Heart left ventricle (tissue), 16 donors: Measurements from ENCODE around the gene TMEM214. TPM values are rescaled to one million over a fixed set of nuclear protein-coding genes. Genes with fewer than 3 reads are reported as not detected.

Experiments used
- ATAC-seq, 4 donors: fragments of 200-7000 bp; cut with Tn5 transposase; one replicate each; pipeline ENCODE4 v1.9.1; 2020 to 2022; ENCODE audit warnings: moderate library complexity in 4 of 4, mild to moderate bottlenecking in 3 of 4, moderate number of reproducible peaks in 1 of 4
- DNase-seq, 5 donors: peaks; one replicate each; pipeline ENCODE4 v3.0.0-alpha.2; 2020
- H3K27ac ChIP-seq, 12 donors: fragments of 200-600 bp; sonication (generic) in 4 of 12; one replicate each; pipeline versions ENCODE4 v1.5.0 to v1.8.0; 2016 to 2022; ENCODE audit warnings: mild to moderate bottlenecking in 2 of 12
- H3K27me3 ChIP-seq, 9 donors: fragments of 200-600 bp; sonication (generic) in 2 of 9; one replicate each; pipeline versions ENCODE4 v1.5.1 to v1.8.0; 2016 to 2022; ENCODE audit warnings: mild to moderate bottlenecking in 3 of 9
- H3K36me3 ChIP-seq, 9 donors: fragments of 200-600 bp; sonication (generic) in 2 of 9; one replicate each; pipeline versions ENCODE4 v1.5.0 to v1.8.0; 2018 to 2022; ENCODE audit warnings: mild to moderate bottlenecking in 2 of 9
- H3K4me1 ChIP-seq, 12 donors: fragments of 200-600 bp; sonication (generic) in 4 of 12; one replicate each; pipeline versions ENCODE4 v1.5.0 to v1.8.0; 2016 to 2022; ENCODE audit warnings: mild to moderate bottlenecking in 3 of 12
- H3K4me3 ChIP-seq, 12 donors: fragments of 200-600 bp; sonication (generic) in 4 of 12; one replicate each; pipeline versions ENCODE4 v1.5.0 to v1.8.0; 2017 to 2022; ENCODE audit warnings: mild to moderate bottlenecking in 9 of 12, moderate library complexity in 4 of 12
- H3K9me3 ChIP-seq, 12 donors: fragments of 200-600 bp; sonication (generic) in 4 of 12; one replicate each; pipeline versions ENCODE4 v1.5.0 to v1.8.0; 2016 to 2022; ENCODE audit warnings: mild to moderate bottlenecking in 1 of 12
- CTCF ChIP-seq, 12 donors: fragments of 200-600 bp; sonication (generic) in 4 of 12; IDR thresholded peaks; one replicate each; pipeline versions ENCODE4 v1.5.0 to v1.8.0; 2018 to 2022; ENCODE audit warnings: antibody characterized with exemption in 12 of 12, mild to moderate bottlenecking in 5 of 12
- POLR2A ChIP-seq, 2 donors: fragments of 450-650 bp; IDR thresholded peaks; one replicate each; pipeline ENCODE4 v1.6.1; 2017; ENCODE audit warnings: antibody characterized with exemption in 2 of 2, mild to moderate bottlenecking in 2 of 2, moderate library complexity in 2 of 2
- WGBS, 4 donors: extraction: QIAGEN DNeasy Blood & Tissue Kit in 2 of 4; methylation state at CpG; one replicate each; pipeline versions ENCODE4 v1.1.5 to v1.1.7; 2013 to 2018; 5-methylcytosine and 5-hydroxymethylcytosine counted together
- intact Hi-C, 10 donors: fragments of 100-400 bp; cut with DNase I; formaldehyde crosslinking; loops; one replicate each; pipeline versions ENCODE4 v1.11.1 to v1.14.2; 2022
- polyA plus RNA-seq, 2 donors: library from polyadenylated mRNA; stranded (reverse); fragments of 200-250 nt; gene quantifications; one replicate each; pipeline ENCODE4 v1.2.3, GENCODE V29; 2013
- total RNA-seq, 9 donors: library from RNA; depleted of rRNA in 2 of 9; stranded (reverse); fragments of >200 nt in 2 of 9; fragmentation: NEBNext Ultra II Directional in 3 of 9; extraction: Animal tissue kit (Norgen Biotek cat#: 25700) in 3 of 9; gene quantifications; one replicate each; pipeline versions ENCODE4 v1.1.0 to v1.2.4, GENCODE V29; 2016 to 2023
- donor health status: ischemic (EF 13 %, LVEDD 7.1; RV severe dilation, severe dysfunction).
- donor health status: healthy with polysubstance abuse.
- donor health status: DM: no; HTN: yes; CAD: no.
- donor health status: DM: no; HTN: no; CAD: no.
- donor health status: ischemic (EF 25% LVEDD 6.9; RV normal size, moderate dysfunction).
- donor health status: ischemic (EF 25% LVEDD 5.7; RV mildly dilated, moderate dysfunction).
- donor health status: healthy.
- donor health status: DM: yes; HTN: yes; CAD: no.
- donor health status: ischemic (EF 35%, LVEDD 5.7; RV mildly dilated, moderate dysfunction).
- donor health status: nonischemic (EF 11% LVEDD 7.7; RV severe dilation, severe dysfunction).
- donor health status: DM: yes; HTN: yes; CAD: no.
- donor health status: PGD.
- donor health status: ischemic (EF 29% LVEDD 5.4; RV normal size, mild dysfunction).
- donor health status: nonischemic (EF 23%, LVEDD 6.1; RV moderate dilation, normal function).

The TMEM214 gene
- total and polyA plus RNA-seq, 11 donors: 18.3 to 58.0 (median 31.6) TPM

- DNase-seq (no peak), ATAC-seq (no peak)
- Histone ChIP-seq H3K27me3 (no peaks in the 10 kb centered on the region), H3K4me3 (no peak overlapping the region), H3K27ac (no peak overlapping the region), H3K9me3 (peaks cover 0 to 6% (median 0%) of the 10 kb centered on the region in 12 donors), H3K36me3 (no peaks in the 10 kb centered on the region), H3K4me1 (peaks cover 0 to 27% (median 10%) of the 10 kb centered on the region in 12 donors)
- TF ChIP-seq CTCF (IDR thresholded peaks at IDR 0.05) (no peak), POLR2A (IDR thresholded peaks at IDR 0.05) (no peak)
- intact Hi-C loops: no loop called here
Measured at GRCh38 chr2:27009083-27009482, 23.7 kb upstream of the TMEM214 start.

GRCh38 chr2:27009716-27010115, 23.0 kb upstream of the TMEM214 start:
- WGBS, 4 donors: 51 to 75% (median 70%) methylated on average over 2 of the region's 2 CpGs
- peaks cover 0 to 6% (median 0%) of the 10 kb centered on the region in 12 donors for H3K9me3 ChIP-seq
- no peak overlapping the region for H3K4me3 ChIP-seq
- H3K36me3 ChIP-seq: no peaks in the 10 kb centered on the region
- DNase-seq (no peak), ATAC-seq (no peak)
- no peaks in the 10 kb centered on the region for H3K27me3 ChIP-seq
- intact Hi-C loops: loop anchor here in 4 of 10 donors (10.0 kb wide), 1 partner anchor 165 kb away; the partner anchor contains the start of gene DPYSL5 (in 4 of the 4)
- no peak overlapping the region for H3K27ac ChIP-seq
- peaks cover 0 to 29% (median 10%) of the 10 kb centered on the region in 12 donors for H3K4me1 ChIP-seq
- TF ChIP-seq CTCF (IDR thresholded peaks at IDR 0.05) (no peak), POLR2A (IDR thresholded peaks at IDR 0.05) (no peak)

- intact Hi-C loops: loop anchor here in 4 of 10 donors (10.0 kb wide), 1 partner anchor 165 kb away; the partner anchor contains the start of gene DPYSL5 (in 4 of the 4)
- H3K36me3 ChIP-seq: no peaks in the 10 kb centered on the region
- no peak overlapping the region for H3K27ac ChIP-seq
- ATAC-seq (no peak), DNase-seq (no peak)
- no peaks in the 10 kb centered on the region for H3K27me3 ChIP-seq
- no peak overlapping the region for H3K4me3 ChIP-seq
- peaks cover 0 to 34% (median 12%) of the 10 kb centered on the region in 12 donors for H3K4me1 ChIP-seq
- H3K9me3 ChIP-seq: peaks cover 0 to 6% (median 0%) of the 10 kb centered on the region in 12 donors
- TF ChIP-seq POLR2A (IDR thresholded peaks at IDR 0.05) (no peak), CTCF (IDR thresholded peaks at IDR 0.05) (no peak)
- WGBS, 4 donors: 88 to 92% (median 91%) methylated on average over 3 of the region's 3 CpGs
Measured at GRCh38 chr2:27010139-27010538, 22.6 kb upstream of the TMEM214 start.

- no peak for DNase-seq
- Histone ChIP-seq H3K36me3 (no peaks in the 10 kb centered on the region), H3K4me3 (no peak overlapping the region), H3K4me1 (peaks cover 0 to 52% (median 23%) of the 10 kb centered on the region in 12 donors), H3K27ac (peak overlapping the region in 1 of 12 donors; percentile 30), H3K9me3 (peaks cover 0 to 3% (median 0%) of the 10 kb centered on the region in 12 donors), H3K27me3 (no peaks in the 10 kb centered on the region)
- TF ChIP-seq POLR2A (IDR thresholded peaks at IDR 0.05): no peak
- TF ChIP-seq CTCF (IDR thresholded peaks at IDR 0.05): no peak
- ATAC-seq: no peak
- WGBS, 4 donors: 93 to 98% (median 96%) methylated on average over 4 of the region's 4 CpGs
- intact Hi-C loops: loop anchor here in 4 of 10 donors (10.0 kb wide), 1 partner anchor 169 kb away; the partner anchor contains the start of gene DPYSL5 (in 4 of the 4)
Measured at GRCh38 chr2:27013738-27014137, 19.0 kb upstream of the TMEM214 start.
